OCI-LY7 (cell line): ENCODE results near the gene LHX8.

Experiments used
- CTCF ChIP-seq: fragments of 200-600 bp; sonication (generic); conservative IDR thresholded peaks from 2 replicates; pipeline ENCODE4 v1.5.1; 2014; ENCODE audit warnings: mild to moderate bottlenecking, antibody characterized with exemption, low read length, moderate library complexity, mixed read lengths
- EZH2phosphoT487 ChIP-seq: fragments of 200-600 bp; sonication (generic); IDR thresholded peaks from 2 replicates; pipeline ENCODE4 v1.6.1; 2018; ENCODE audit warnings: low read depth, borderline replicate concordance, mild to moderate bottlenecking, mixed run types, antibody characterized with exemption, low read length, moderate library complexity, mixed read lengths

GRCh38 chr1:75166821-75167220, 32.6 kb downstream of the LHX8 start:
- TF ChIP-seq CTCF (no peak), EZH2phosphoT487 (no peak)
